ENCODE results near the gene FLCN. TPM values are rescaled to one million over a fixed set of nuclear protein-coding genes. Genes with fewer than 3 reads are reported as not detected.

The FLCN gene
- total RNA-seq, 1 donor from 2014 or later, result 57.2 TPM

DNA sequence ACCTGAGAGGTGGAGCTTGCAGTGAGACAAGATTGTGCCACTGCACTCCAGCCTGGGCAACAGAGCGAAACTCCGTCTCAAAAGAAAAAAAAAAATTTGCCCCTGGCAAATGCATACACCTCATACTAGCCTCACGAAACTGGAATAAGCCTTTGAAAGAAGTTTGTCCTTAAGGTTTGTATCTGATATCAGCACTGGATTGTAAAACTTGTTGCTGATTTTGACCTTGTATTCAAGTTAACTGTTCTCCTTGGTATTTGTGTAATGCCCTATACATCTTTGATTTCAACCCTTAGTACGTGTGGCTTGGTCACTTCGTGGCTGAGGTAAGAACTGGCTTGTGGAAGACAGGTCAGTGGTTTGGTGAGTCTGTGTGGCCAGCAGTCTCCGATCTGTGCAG is 6.2 kb upstream of the FLCN start:
- no peak for TF ChIP-seq CTCF (IDR thresholded peaks at IDR 0.05; ENCODE audit: unreplicated experiment)
- DNase-seq (ENCODE audit: low spot score in 2 of 2, unreplicated experiment in 2 of 2), result no peak
- Mint-ChIP-seq H3K27me3 (ENCODE audit: low read depth) (no peaks in the 10 kb centered on the region), H3K36me3 (peaks cover 20% of the 10 kb centered on the region), H3K9me3 (no peaks in the 10 kb centered on the region), H3K27ac (no peak overlapping the region), H3K4me3 (no peak overlapping the region), H3K4me1 (peaks cover 8% of the 10 kb centered on the region)

DNA sequence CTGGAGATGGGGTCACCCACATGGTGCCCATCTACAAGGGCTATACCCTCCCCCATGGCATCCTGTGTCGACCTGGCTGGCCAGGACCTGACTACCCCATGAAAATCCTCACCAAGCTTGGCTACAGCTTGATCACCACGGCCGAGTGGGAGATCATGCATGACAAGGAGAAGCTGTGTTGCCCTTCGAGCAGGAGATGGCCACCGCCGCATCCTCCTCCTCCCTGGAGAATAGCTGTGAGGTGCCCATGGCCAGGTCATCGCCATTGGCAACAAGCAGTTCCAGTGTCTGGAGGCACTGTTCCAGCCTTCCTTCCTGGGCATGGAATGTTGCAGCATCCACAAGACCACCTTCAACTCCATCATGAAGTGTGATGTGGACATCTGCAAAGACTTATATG is 5.3 kb upstream of the FLCN start:
- H3K9me3 Mint-ChIP-seq, result no peaks in the 10 kb centered on the region
- TF ChIP-seq CTCF (IDR thresholded peaks at IDR 0.05; ENCODE audit: unreplicated experiment), result no peak
- H3K4me1 Mint-ChIP-seq, result peaks cover 9% of the 10 kb centered on the region
- DNase-seq (ENCODE audit: low spot score in 2 of 2, unreplicated experiment in 2 of 2), result no peak
- no peak overlapping the region for H3K27ac Mint-ChIP-seq
- H3K27me3 Mint-ChIP-seq (ENCODE audit: low read depth), result no peaks in the 10 kb centered on the region
- H3K36me3 Mint-ChIP-seq, result peaks cover 12% of the 10 kb centered on the region
- no peak overlapping the region for H3K4me3 Mint-ChIP-seq

DNA sequence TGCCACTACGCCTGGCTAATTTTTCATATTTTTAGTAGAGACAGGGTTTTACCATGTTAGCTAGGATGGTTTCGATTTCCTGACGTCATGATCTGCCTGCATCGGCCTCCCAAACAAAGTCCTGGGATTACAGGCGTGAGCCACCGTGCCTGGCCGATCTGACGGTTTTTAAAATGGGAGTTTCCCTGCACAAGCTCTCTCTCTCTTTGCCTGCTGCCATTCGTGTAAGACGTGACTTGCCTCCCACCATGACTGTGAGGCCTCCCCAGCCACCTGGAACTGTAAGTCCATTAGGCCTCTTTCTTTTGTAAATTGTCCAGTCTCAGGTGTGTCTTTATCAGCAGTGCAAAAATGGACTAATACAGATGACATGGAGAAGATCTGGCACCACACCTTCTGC is 4.7 kb upstream of the FLCN start:
- TF ChIP-seq CTCF (IDR thresholded peaks at IDR 0.05; ENCODE audit: unreplicated experiment), result no peak
- Mint-ChIP-seq H3K36me3 (peaks cover 8% of the 10 kb centered on the region), H3K4me3 (no peak overlapping the region), H3K4me1 (peaks cover 9% of the 10 kb centered on the region), H3K27ac (no peak overlapping the region), H3K9me3 (no peaks in the 10 kb centered on the region), H3K27me3 (ENCODE audit: low read depth) (no peaks in the 10 kb centered on the region)
- no peak for DNase-seq (ENCODE audit: low spot score in 2 of 2, unreplicated experiment in 2 of 2)

DNA sequence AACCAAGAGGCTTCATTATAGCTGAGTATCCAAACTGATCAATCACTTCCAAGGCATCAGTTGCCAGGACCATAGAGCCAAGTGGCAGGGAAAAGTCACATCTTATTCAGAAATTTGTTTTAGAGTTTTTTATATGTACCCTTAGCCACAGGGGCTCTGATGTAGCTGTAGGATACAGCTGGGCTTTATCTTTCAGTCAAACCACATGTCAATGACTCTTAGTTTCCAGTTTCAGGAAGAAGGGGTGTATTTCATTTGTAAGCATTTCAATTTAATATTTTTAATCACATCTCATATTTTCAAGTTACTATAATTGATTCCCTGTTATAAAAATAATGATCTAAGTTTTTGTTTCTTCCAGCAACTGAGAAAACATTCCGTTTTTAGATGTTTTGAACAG is 2.9 kb upstream of the FLCN start:
- H3K27me3 Mint-ChIP-seq (ENCODE audit: low read depth), result no peaks in the 10 kb centered on the region
- no peak for DNase-seq (ENCODE audit: low spot score in 2 of 2, unreplicated experiment in 2 of 2)
- peaks cover 1% of the 10 kb centered on the region for H3K36me3 Mint-ChIP-seq
- no peak overlapping the region for H3K27ac Mint-ChIP-seq
- H3K9me3 Mint-ChIP-seq, result no peaks in the 10 kb centered on the region
- peaks cover 23% of the 10 kb centered on the region for H3K4me1 Mint-ChIP-seq
- H3K4me3 Mint-ChIP-seq, result no peak overlapping the region
- no peak for TF ChIP-seq CTCF (IDR thresholded peaks at IDR 0.05; ENCODE audit: unreplicated experiment)

- no peak for TF ChIP-seq CTCF (IDR thresholded peaks at IDR 0.05; ENCODE audit: unreplicated experiment)
- Mint-ChIP-seq H3K27me3 (ENCODE audit: low read depth) (no peaks in the 10 kb centered on the region), H3K27ac (peak overlapping the region; percentile 97), H3K36me3 (peaks cover 5% of the 10 kb centered on the region), H3K4me3 (peak overlapping the region; percentile 88), H3K9me3 (no peaks in the 10 kb centered on the region), H3K4me1 (peaks cover 23% of the 10 kb centered on the region)
- no peak for DNase-seq (ENCODE audit: low spot score in 2 of 2, unreplicated experiment in 2 of 2)
Measured at GRCh38 chr17:17236295-17237025, 508 bp downstream of the FLCN start.
